ENCODE data around the gene ASNS.

- TF ChIP-seq POLR2A (IDR thresholded peaks at IDR 0.05), result no peak
- TF ChIP-seq CTCF (IDR thresholded peaks at IDR 0.05), result no peak
These were observed 53.0 kb downstream of the ASNS start for GRCh38 chr7:97819161-97819560.
